ENCODE measurements around the gene ADGRG1. TPM values are rescaled to one million over a fixed set of nuclear protein-coding genes. Genes with fewer than 3 reads are reported as not detected.

The ADGRG1 gene
- total RNA-seq, 6 experiments from 2014 or later, result 1.8 to 4.2 (median 3.4) TPM

DNA sequence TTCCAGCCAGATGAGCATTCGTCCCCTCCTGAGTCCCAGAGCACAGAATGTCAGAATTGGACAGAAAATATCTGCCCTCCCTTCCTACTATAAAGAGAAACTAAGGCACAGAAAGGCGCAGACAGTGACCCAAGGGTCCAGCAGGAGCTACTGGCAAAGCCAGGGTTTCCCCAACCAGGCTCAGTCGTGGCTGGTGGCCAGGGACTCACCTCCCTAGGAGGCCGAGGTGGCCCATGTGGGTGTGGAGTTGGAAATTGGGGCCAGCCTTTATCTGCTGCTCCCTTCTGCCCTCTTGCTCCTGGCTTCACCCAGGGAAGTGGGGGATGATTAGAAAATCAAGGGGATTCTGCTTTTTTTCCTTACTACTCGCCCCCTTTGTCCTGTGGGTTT is 67.2 kb downstream of the ADGRG1 start:
- no peak overlapping the region for H3K27ac ChIP-seq
- DNase-seq (no peak), ATAC-seq (no peak)
- intact Hi-C loops (cut with DNase I), result no loop called here
- peaks cover 0 to 18% (median 2%) of the 10 kb centered on the region in 4 donors for H3K4me1 ChIP-seq
- no peak overlapping the region for H3K4me3 ChIP-seq
- H3K27me3 ChIP-seq, result no peaks in the 10 kb centered on the region
- no peaks in the 10 kb centered on the region for H3K36me3 ChIP-seq
- no peak for TF ChIP-seq POLR2A (IDR thresholded peaks at IDR 0.05)
- TF ChIP-seq, protein P1, sequence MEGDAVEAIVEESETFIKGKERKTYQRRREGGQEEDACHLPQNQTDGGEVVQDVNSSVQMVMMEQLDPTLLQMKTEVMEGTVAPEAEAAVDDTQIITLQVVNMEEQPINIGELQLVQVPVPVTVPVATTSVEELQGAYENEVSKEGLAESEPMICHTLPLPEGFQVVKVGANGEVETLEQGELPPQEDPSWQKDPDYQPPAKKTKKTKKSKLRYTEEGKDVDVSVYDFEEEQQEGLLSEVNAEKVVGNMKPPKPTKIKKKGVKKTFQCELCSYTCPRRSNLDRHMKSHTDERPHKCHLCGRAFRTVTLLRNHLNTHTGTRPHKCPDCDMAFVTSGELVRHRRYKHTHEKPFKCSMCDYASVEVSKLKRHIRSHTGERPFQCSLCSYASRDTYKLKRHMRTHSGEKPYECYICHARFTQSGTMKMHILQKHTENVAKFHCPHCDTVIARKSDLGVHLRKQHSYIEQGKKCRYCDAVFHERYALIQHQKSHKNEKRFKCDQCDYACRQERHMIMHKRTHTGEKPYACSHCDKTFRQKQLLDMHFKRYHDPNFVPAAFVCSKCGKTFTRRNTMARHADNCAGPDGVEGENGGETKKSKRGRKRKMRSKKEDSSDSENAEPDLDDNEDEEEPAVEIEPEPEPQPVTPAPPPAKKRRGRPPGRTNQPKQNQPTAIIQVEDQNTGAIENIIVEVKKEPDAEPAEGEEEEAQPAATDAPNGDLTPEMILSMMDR (IDR thresholded peaks at IDR 0.05), result no peak
- no peaks in the 10 kb centered on the region for H3K9me3 ChIP-seq
- WGBS (ENCODE audit: insufficient coverage, low coverage, low lambda C conversion rate, missing lambda C conversion rate), result 67% methylated on average over 1 of the region's 5 CpGs

DNA sequence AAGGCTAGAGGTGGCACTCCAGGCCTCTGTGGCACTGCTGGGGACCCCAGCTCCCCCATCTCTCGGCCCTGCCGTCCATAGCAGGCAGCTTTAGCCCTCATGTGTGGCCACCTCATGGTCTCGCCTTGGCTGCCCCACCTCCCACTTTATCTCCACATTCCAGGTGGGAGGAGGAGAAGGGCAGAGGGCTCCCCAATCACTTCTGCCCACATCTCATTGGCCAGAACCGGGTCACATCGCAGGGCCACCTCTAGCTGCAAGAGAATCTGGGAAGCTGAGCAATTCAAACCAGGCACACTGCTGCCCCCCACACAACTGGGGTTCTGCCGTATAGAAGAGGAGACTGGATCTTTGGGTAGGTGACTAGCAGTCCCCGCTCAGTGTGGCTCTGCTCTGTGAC is 67.8 kb downstream of the ADGRG1 start:
- H3K9me3 ChIP-seq, result no peaks in the 10 kb centered on the region
- H3K27me3 ChIP-seq, result no peaks in the 10 kb centered on the region
- no peak overlapping the region for H3K4me3 ChIP-seq
- ATAC-seq (no peak), DNase-seq (no peak)
- H3K27ac ChIP-seq, result no peak overlapping the region
- H3K36me3 ChIP-seq, result no peaks in the 10 kb centered on the region
- intact Hi-C loops (cut with DNase I), result no loop called here
- WGBS (ENCODE audit: insufficient coverage, low coverage, low lambda C conversion rate, missing lambda C conversion rate), result 71% methylated on average over 1 of the region's 7 CpGs
- TF ChIP-seq, protein P1 (IDR thresholded peaks at IDR 0.05), result no peak
- no peak for TF ChIP-seq POLR2A (IDR thresholded peaks at IDR 0.05)
- peaks cover 0 to 24% (median 2%) of the 10 kb centered on the region in 4 donors for H3K4me1 ChIP-seq

DNA sequence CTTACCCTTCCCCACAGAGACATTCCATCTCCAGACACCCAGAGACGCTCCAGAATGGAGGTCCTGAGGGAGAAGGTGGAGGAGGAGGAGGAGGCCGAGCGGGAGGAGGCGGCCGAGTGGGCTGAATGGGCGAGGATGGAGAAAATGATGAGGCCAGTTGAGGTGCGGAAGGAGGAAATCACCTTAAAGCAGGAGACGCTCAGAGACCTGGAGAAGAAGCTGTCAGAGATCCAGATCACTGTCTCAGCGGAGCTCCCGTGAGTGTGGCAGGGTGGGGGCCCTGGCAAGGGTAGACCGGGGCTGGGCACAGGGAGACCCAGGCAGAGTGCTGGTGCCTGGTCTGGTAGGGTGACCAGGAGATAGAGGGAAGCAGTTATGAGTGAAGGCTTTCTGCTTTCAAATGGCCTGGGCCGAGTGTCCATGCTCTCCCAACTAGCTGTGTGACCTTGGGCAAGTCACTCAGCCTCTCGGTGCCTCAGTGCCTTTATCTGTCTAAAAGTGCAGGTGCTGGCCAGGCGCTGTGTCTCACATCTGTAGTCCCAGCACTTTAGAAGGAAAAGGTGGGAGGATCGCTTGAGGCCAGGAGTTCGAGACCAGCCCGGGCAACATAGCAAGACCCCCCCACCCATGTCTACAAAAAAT is 69.6 kb downstream of the ADGRG1 start:
- WGBS (ENCODE audit: insufficient coverage, low coverage, low lambda C conversion rate, missing lambda C conversion rate), result 86% methylated on average over 8 of the region's 17 CpGs

DNA sequence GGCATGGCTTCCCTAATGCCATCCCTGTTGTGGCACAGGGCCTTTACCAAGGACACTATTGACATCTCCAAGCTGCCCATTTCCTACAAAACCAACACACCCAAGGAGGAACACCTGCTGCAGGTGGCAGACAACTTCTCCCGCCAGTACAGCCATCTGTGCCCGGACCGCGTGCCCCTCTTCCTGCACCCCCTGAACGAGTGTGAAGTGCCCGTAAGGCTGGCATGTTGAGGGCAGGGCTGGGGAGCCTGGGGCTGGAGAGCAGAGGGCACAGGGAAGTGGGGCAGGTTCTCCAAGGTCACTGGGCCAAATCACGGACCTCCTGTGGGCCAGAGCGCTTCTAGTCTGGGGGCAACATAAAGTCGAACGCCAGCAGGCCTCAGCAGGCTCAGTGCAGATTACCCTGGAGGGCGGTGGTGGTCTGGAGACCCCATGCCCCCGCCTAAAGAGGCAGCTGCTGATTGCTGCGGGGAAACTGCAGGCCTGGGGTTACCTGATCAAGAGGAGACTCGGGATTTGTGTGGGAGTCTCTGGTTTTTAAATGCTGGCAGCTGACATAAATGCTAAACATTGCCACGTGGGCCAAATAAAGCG is 70.5 kb downstream of the ADGRG1 start:
- Histone ChIP-seq H3K27ac (no peak overlapping the region), H3K9me3 (no peaks in the 10 kb centered on the region), H3K4me3 (no peak overlapping the region), H3K4me1 (peaks cover 0 to 29% (median 4%) of the 10 kb centered on the region in 4 donors), H3K27me3 (no peaks in the 10 kb centered on the region), H3K36me3 (no peaks in the 10 kb centered on the region)
- no peak for TF ChIP-seq POLR2A (IDR thresholded peaks at IDR 0.05)
- TF ChIP-seq, protein P1 (IDR thresholded peaks at IDR 0.05), result no peak
- no CpG with 5 or more reads among the region's 16 CpGs for WGBS (ENCODE audit: insufficient coverage, low coverage, low lambda C conversion rate, missing lambda C conversion rate)
- DNase-seq (no peak), ATAC-seq (no peak)
- intact Hi-C loops (cut with DNase I), result no loop called here

More for the DNA sequence above, 69.6 kb downstream of the ADGRG1 start:
- H3K4me3 ChIP-seq, result no peak overlapping the region
- H3K4me1 ChIP-seq, result peaks cover 0 to 29% (median 2%) of the 10 kb centered on the region in 4 donors
- no peaks in the 10 kb centered on the region for H3K27me3 ChIP-seq
- no peaks in the 10 kb centered on the region for H3K9me3 ChIP-seq
- no peak for TF ChIP-seq POLR2A (IDR thresholded peaks at IDR 0.05)
- TF ChIP-seq, protein P1 (IDR thresholded peaks at IDR 0.05), result no peak
- intact Hi-C loops (cut with DNase I), result no loop called here
- no peaks in the 10 kb centered on the region for H3K36me3 ChIP-seq
- H3K27ac ChIP-seq, result no peak overlapping the region
- ATAC-seq (no peak), DNase-seq (no peak)
